Aorta (tissue), 5 donors: ENCODE data around the gene OR5D16. TPM values are rescaled to one million over a fixed set of nuclear protein-coding genes. Genes with fewer than 3 reads are reported as not detected.
"Not testable (repeated sequence)": the region's sequence is repeated elsewhere in the genome, so short reads cannot be mapped to it uniquely, and the experiment has no call there.

Experiments used
- ATAC-seq: fragments of 200-7000 bp; cut with Tn5 transposase; one replicate; pipeline ENCODE4 v1.9.1; 2022; ENCODE audit warnings: moderate library complexity; ENCODE audit not compliant: low FRiP score
- DNase-seq, 2 donors: peaks; one replicate each; pipeline ENCODE4 v3.0.0-alpha.2; 2020
- H3K27ac ChIP-seq, 2 donors: one replicate each; pipeline ENCODE4 v1.5.1; 2013; ENCODE audit warnings: low read length in 2 of 2, mild to moderate bottlenecking in 2 of 2, moderate library complexity in 2 of 2, control low read depth in 1 of 2, inconsistent platforms in 1 of 2, low read depth in 1 of 2
- H3K27me3 ChIP-seq, 2 donors: one replicate each; pipeline ENCODE4 v1.6.1; 2013; ENCODE audit warnings: control low read depth in 1 of 2, low read length in 1 of 2, mild to moderate bottlenecking in 1 of 2, moderate library complexity in 1 of 2; ENCODE audit not compliant: insufficient read depth in 2 of 2, control insufficient read depth in 1 of 2
- H3K36me3 ChIP-seq, 2 donors: one replicate each; pipeline ENCODE4 v1.6.1; 2013; ENCODE audit warnings: control low read depth in 1 of 2, low read length in 1 of 2, mild to moderate bottlenecking in 1 of 2; ENCODE audit not compliant: insufficient read depth in 2 of 2, control insufficient read depth in 1 of 2
- H3K4me1 ChIP-seq, 2 donors: one replicate each; pipeline ENCODE4 v1.6.1; 2013; ENCODE audit warnings: low read length in 2 of 2, control low read depth in 1 of 2, mild to moderate bottlenecking in 1 of 2, moderate library complexity in 1 of 2; ENCODE audit not compliant: insufficient read depth in 2 of 2, control insufficient read depth in 1 of 2
- H3K4me3 ChIP-seq, 2 donors: one replicate each; pipeline ENCODE4 v1.5.1; 2013; ENCODE audit warnings: low read length in 2 of 2, control low read depth in 1 of 2, mild to moderate bottlenecking in 1 of 2
- H3K9me3 ChIP-seq: one replicate; pipeline ENCODE4 v1.6.1; 2013; ENCODE audit warnings: mild to moderate bottlenecking, low read length; ENCODE audit not compliant: control insufficient read depth
- WGBS, 2 donors: extraction: QIAGEN DNeasy Blood & Tissue Kit; methylation state at CpG; one replicate each; pipeline ENCODE4 v1.1.7; 2013; 5-methylcytosine and 5-hydroxymethylcytosine counted together
- intact Hi-C, 2 donors: fragments of 100-400 bp; cut with DNase I; formaldehyde crosslinking; loops; one replicate each; pipeline versions ENCODE4 v1.14.2 to v1.15.0; 2022
- polyA plus RNA-seq, 2 donors: library from polyadenylated mRNA; stranded (reverse); fragments of 200-250 nt; gene quantifications; one replicate each; pipeline ENCODE4 v1.2.3, GENCODE V29; 2013
- total RNA-seq, 2 donors: library from RNA; stranded (reverse); fragmentation: NEBNext Ultra II Directional; extraction: Animal tissue kit (Norgen Biotek cat#: 25700); gene quantifications; one replicate each; pipeline ENCODE4 v1.2.1, GENCODE V29; 2021
- donor health status: healthy with polysubstance abuse.
- donor health status: Bipolar disorder and iron deficiency.
- donor health status: DM: no; HTN: no; CAD: no.
- donor health status: DM: no; HTN: no; CAD: no.
- donor health status: DM: yes; HTN: yes; CAD: no.

The OR5D16 gene
- total and polyA plus RNA-seq, 4 donors = not detected

DNA sequence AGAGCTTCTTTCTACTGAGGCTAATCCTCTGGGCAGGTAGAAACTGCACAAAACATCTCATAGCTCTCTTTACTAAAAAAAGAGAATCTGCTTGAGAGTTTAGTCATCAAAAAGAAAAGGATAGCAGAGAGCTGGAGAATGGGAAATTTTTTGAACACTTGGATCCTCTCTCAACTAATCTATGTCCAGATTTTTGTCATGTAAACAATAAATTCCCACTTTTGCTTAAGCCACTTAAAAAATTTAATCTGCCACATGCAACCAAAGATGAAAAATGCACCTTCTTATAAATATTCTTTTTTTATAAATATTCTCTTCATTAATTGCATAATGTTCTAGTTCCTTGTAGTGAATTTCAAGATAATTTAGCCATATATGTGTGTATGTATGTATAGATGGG lies 10.5 kb downstream of the OR5D16 start:
- no peak for DNase-seq
- no peaks in the 10 kb centered on the region for H3K27me3 ChIP-seq
- ATAC-seq = no peak
- no peaks in the 10 kb centered on the region for H3K36me3 ChIP-seq
- intact Hi-C loops = no loop called here
- H3K9me3 ChIP-seq = no peaks in the 10 kb centered on the region
- no peaks in the 10 kb centered on the region for H3K4me1 ChIP-seq
- no peak overlapping the region for H3K27ac ChIP-seq
- H3K4me3 ChIP-seq = no peak overlapping the region

DNA sequence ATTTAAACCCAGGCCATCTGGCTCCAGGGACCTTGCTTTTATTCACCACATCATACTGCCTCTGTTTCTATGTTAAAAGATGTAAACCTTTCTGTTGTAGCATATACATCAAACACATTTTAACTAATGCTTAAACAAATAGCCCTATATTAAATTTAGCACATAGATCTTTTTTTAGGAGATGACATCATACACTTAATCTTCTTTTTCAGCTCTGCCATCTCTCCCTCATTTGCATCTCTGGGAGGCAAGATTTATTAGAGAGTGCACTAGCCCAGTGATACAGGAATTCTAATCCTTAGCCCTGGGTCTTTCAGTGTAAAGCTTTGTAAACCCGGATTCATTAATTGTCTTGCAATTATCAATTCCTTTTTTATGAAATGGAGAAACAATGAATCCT lies 13.6 kb downstream of the OR5D16 start:
- H3K9me3 ChIP-seq = no peaks in the 10 kb centered on the region
- no peaks in the 10 kb centered on the region for H3K4me1 ChIP-seq
- intact Hi-C loops = no loop called here
- ATAC-seq (no peak), DNase-seq (no peak)
- H3K27ac ChIP-seq = no peak overlapping the region
- 80 to 85% methylated on average over 1 of the region's 1 CpG for WGBS, 2 donors
- no peaks in the 10 kb centered on the region for H3K36me3 ChIP-seq
- H3K27me3 ChIP-seq = peaks cover 0 to 2% of the 10 kb centered on the region in 2 donors
- no peak overlapping the region for H3K4me3 ChIP-seq

DNA sequence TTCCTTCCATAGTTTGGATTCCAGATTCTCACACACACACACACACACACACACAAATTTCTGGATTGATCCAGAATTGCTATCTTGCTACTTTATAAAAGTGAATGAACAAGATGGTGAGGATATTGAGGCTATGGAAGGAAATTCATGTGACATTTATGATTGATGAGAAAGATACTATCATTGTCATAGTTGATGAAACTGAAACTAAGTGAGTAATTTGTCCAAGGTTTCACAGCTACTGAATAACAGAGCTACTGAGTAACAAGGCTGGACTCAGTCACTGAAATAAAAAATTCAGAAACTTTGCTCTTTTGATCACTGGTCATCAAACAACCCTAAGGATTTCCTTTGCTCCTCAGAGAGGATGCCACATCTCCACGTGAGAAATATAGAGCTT lies 16.2 kb downstream of the OR5D16 start:
- H3K9me3 ChIP-seq = no peaks in the 10 kb centered on the region
- H3K36me3 ChIP-seq = no peaks in the 10 kb centered on the region
- peaks cover 0 to 2% of the 10 kb centered on the region in 2 donors for H3K27me3 ChIP-seq
- intact Hi-C loops = no loop called here
- no peak overlapping the region for H3K27ac ChIP-seq
- 11 to 15% methylated on average over 1 of the region's 1 CpG for WGBS, 2 donors
- DNase-seq (no peak), ATAC-seq (no peak)
- H3K4me3 ChIP-seq = no peak overlapping the region
- H3K4me1 ChIP-seq = no peaks in the 10 kb centered on the region

DNA sequence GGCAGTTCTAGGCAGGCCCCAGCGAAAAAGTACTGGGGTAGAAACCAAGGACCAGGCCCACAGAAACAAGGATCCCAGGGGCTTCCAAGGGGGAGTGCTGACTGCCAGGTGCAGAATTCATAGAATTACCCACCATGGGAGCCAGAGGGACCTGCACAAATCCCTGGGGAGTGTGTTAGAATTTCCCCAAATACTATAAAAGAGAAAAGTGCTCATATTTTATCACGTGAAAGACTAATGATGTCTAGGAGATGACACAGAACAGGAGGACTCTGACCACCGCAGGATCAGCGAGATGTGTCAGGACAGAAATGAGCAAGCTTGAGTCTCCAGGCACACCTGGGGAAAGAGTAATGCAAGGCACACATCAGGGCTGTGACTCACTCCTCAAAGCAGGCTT lies 28.8 kb downstream of the OR5D16 start:
- DNase-seq, H3K4me3 ChIP-seq, H3K4me1 ChIP-seq, H3K27me3 ChIP-seq, intact Hi-C loops, H3K27ac ChIP-seq, H3K36me3 ChIP-seq, H3K9me3 ChIP-seq, ATAC-seq: not testable (repeated sequence)
- 80 to 82% methylated on average over 4 of the region's 4 CpGs for WGBS, 2 donors

DNA sequence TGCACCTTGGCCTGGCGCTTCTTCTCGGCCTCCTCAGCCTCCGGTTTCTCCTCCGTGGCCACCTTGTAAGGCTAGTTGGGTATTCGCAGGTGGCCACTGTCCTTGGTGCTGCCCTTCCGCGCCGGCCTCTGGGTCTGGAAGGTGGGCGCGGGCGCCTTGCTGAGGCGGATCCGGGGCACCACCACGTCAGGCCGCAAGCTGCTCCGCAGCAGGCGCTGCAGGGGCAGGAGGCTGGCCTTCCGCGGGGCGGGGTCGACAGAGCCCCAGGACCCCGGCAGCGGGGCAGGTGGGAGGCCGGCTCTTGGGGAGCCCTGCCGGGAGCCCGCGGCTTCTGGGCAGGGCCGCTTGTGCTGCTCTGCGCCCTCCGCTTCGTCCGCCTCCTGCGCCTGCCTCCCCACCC lies 34.2 kb downstream of the OR5D16 start:
- H3K4me3 ChIP-seq, H3K36me3 ChIP-seq, H3K4me1 ChIP-seq, ATAC-seq, H3K9me3 ChIP-seq, H3K27me3 ChIP-seq, intact Hi-C loops, H3K27ac ChIP-seq, DNase-seq: not testable (repeated sequence)
- WGBS, 2 donors = 12 to 15% methylated on average over 30 to 33 of the region's 33 CpGs

DNA sequence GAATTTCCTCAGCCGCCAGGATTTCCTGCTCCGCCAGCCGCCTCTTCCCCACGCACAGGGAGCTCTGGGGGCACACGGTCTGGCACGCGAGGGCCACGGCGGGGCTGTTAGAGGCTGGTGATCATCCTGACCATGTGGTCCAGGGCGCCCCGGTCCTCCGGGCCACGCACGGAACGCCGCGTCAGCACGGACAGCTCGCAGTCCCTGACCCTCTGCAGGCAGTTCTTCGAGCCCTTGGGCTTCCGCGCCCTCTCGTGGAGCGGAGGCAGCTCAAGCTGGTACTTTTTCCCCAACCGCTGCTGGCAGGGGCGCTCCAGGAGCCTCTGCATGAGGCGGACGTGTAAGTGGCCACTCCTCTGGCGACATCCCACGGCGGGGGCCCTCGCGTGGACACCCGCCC lies 34.6 kb downstream of the OR5D16 start:
- 15 to 19% methylated on average over 28 to 34 of the region's 34 CpGs for WGBS, 2 donors
- H3K4me1 ChIP-seq, H3K9me3 ChIP-seq, H3K4me3 ChIP-seq, intact Hi-C loops, H3K36me3 ChIP-seq, H3K27me3 ChIP-seq, ATAC-seq, H3K27ac ChIP-seq, DNase-seq: not testable (repeated sequence)

DNA sequence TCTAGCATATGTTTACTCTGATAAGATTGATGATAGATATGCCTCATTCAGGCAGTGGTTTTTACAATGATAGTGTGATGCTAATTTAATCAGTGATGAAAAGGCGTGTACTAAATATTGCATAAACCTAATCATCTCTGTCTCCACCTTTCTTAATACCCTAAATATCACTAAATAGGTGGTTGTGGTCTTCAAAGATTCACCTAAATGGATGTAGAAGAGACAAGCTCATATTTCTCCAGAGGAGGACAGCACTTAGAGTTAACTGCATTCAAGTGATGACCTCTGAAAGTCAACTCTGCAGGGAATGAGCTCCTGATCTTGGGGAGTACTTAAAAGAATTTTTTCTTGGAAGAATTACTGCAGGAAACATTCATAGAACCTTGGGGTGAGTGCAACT lies 44.4 kb downstream of the OR5D16 start, which contains the start of gene TRIM51:
TRIM51 (plus strand) TSS at position 301 of the 400 bp plus-strand sequence. CDS start 2,132 bp downstream, outside the sequence.
- intact Hi-C loops, DNase-seq, H3K4me3 ChIP-seq, H3K36me3 ChIP-seq, ATAC-seq, H3K4me1 ChIP-seq, H3K27me3 ChIP-seq, H3K9me3 ChIP-seq, H3K27ac ChIP-seq: not testable (repeated sequence)
- 57 to 58% methylated on average over 1 of the region's 1 CpG for WGBS, 2 donors

DNA sequence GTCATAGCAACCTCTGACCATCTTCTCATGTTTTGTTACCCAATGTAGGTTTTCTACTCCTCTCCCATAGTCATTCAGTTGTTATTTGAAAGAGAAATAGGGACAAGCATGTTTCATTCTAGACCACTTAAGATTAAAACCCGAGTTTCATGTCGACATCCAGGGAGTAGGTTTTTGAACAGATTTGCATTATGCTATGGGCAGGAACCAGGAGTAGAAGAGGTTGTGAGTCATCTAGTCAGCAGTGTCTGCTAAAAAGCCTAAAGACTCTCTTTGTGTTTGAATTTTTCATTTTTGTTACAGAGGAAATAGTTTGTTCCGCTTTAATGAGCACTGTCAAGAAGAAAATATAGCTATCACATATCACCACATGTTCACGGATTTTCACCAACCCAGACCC lies 46.4 kb downstream of the OR5D16 start:
- WGBS, 2 donors = 78 to 81% methylated on average over 4 of the region's 4 CpGs
- H3K27ac ChIP-seq, ATAC-seq, H3K27me3 ChIP-seq, DNase-seq, H3K4me1 ChIP-seq, intact Hi-C loops, H3K9me3 ChIP-seq, H3K4me3 ChIP-seq, H3K36me3 ChIP-seq: not testable (repeated sequence)

DNA sequence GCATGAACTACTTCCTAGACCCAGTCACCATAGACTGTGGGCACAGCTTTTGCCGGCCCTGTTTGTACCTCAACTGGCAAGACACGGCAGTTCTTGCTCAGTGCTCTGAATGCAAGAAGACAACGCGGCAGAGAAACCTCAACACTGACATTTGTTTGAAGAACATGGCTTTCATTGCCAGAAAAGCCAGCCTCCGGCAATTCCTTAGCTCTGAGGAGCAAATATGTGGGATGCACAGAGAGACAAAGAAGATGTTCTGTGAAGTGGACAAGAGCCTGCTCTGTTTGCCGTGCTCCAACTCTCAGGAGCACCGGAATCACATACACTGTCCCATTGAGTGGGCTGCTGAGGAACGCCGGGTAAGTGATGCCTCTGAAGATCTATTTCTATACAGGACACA lies 46.9 kb downstream of the OR5D16 start:
- DNase-seq, H3K27me3 ChIP-seq, H3K4me1 ChIP-seq, H3K27ac ChIP-seq, ATAC-seq, H3K36me3 ChIP-seq, H3K4me3 ChIP-seq, intact Hi-C loops, H3K9me3 ChIP-seq: not testable (repeated sequence)
- 81 to 85% methylated on average over 9 of the region's 9 CpGs for WGBS, 2 donors
